H1 (cell line): Measurements from ENCODE around the gene ARHGAP21. TPM values are rescaled to one million over a fixed set of nuclear protein-coding genes. Genes with fewer than 3 reads are reported as not detected.

Experiments used
- CTCF ChIA-PET: fragments of 300-600 bp; sonication (Branson Sonifier 250); formaldehyde crosslinking; loops from one replicate; lab custom pipeline; 2021; ENCODE audit not compliant: partially characterized antibody; lab: Charles Lee
- POLR2A ChIA-PET: fragments of 300-600 bp; sonication (Branson Sonifier 250); formaldehyde crosslinking; loops from one replicate; lab custom pipeline; 2021; ENCODE audit warnings: inconsistent platforms; ENCODE audit not compliant: partially characterized antibody; lab: Charles Lee
- DNase-seq, 2 experiments: peaks; one replicate each; pipeline versions ENCODE4 v3.0.0 to v3.0.0-alpha.2; 2010 to 2022; ENCODE audit warnings: low spot score in 2 of 2, low read depth in 1 of 2, mixed read lengths in 1 of 2
- FAIRE-seq: peaks from 2 replicates; lab custom pipeline; 2011; peaks lifted over from hg19 to GRCh38; lab: Jason Lieb, UNC
- H2AFZ ChIP-seq: 2 replicates; pipeline ENCODE4 v1.8.1; 2012; ENCODE audit warnings: low read length, inconsistent platforms
- H2AK5ac ChIP-seq: 2 replicates; pipeline ENCODE4 v1.6.1; 2013; ENCODE audit warnings: low read depth, low read length
- H2BK120ac ChIP-seq: replicated peaks from 2 replicates; pipeline ENCODE3; 2013; ENCODE audit warnings: low read depth, low read length, inconsistent platforms
- H2BK12ac ChIP-seq: 2 replicates; pipeline ENCODE4 v1.6.1; 2013; ENCODE audit warnings: low read depth, low read length
- H2BK15ac ChIP-seq: 2 replicates; pipeline ENCODE4 v1.6.1; 2013; ENCODE audit warnings: low read length
- H2BK20ac ChIP-seq: 2 replicates; pipeline ENCODE4 v1.6.1; 2013; ENCODE audit warnings: low read length
- H2BK5ac ChIP-seq: 2 replicates; pipeline ENCODE4 v1.6.1; 2013; ENCODE audit warnings: low read depth, low read length
- H3K14ac ChIP-seq: 2 replicates; pipeline ENCODE4 v1.6.1; 2013; ENCODE audit warnings: inconsistent platforms; ENCODE audit not compliant: insufficient read length
- H3K18ac ChIP-seq: 2 replicates; pipeline ENCODE4 v1.6.1; 2013; ENCODE audit warnings: low read length; ENCODE audit errors: extremely low read depth
- H3K23ac ChIP-seq: 2 replicates; pipeline ENCODE4 v1.6.1; 2013; ENCODE audit warnings: inconsistent platforms; ENCODE audit not compliant: insufficient read length
- H3K23me2 ChIP-seq: 2 replicates; pipeline ENCODE4 v1.6.1; 2013; ENCODE audit warnings: low read depth, low read length
- H3K27ac ChIP-seq: 2 replicates; pipeline ENCODE4 v1.6.1; 2011; ENCODE audit warnings: low read depth, low read length, inconsistent platforms
- H3K27me3 ChIP-seq, 4 experiments: replicated peaks in 1 of 4; 1 replicate in 1 of 4; 2 replicates in 3 of 4; pipeline versions ENCODE4 v1.6.1 to v1.8.1; 2011 to 2013; ENCODE audit warnings: low read length in 3 of 4, mild to moderate bottlenecking in 3 of 4, inconsistent platforms in 2 of 4, mixed read lengths in 2 of 4, moderate library complexity in 1 of 4; ENCODE audit not compliant: control insufficient read depth in 3 of 4, insufficient read depth in 3 of 4; ENCODE audit errors: extremely low read depth in 1 of 4
- H3K36me3 ChIP-seq, 4 experiments: 2 replicates each; pipeline versions ENCODE4 v1.6.1 to v1.8.1; 2011 to 2013; ENCODE audit warnings: mild to moderate bottlenecking in 4 of 4, low read length in 3 of 4, moderate library complexity in 2 of 4, control low read depth in 1 of 4, inconsistent platforms in 1 of 4; ENCODE audit not compliant: insufficient read depth in 4 of 4, control insufficient read depth in 2 of 4
- H3K4ac ChIP-seq: replicated peaks from 2 replicates; pipeline ENCODE3; 2013; ENCODE audit warnings: low read length, low read depth, mixed read lengths, inconsistent platforms; ENCODE audit not compliant: insufficient read length
- H3K4me1 ChIP-seq, 4 experiments: replicated peaks in 1 of 4; 1 replicate in 1 of 4; 2 replicates in 3 of 4; pipeline versions ENCODE4 v1.6.1 to v1.8.1; 2011 to 2013; ENCODE audit warnings: low read length in 3 of 4, inconsistent platforms in 2 of 4, mixed read lengths in 1 of 4; ENCODE audit not compliant: insufficient read depth in 4 of 4, control insufficient read depth in 3 of 4
- H3K4me2 ChIP-seq, 2 experiments: 2 replicates each; pipeline versions ENCODE4 v1.6.1 to v1.8.1; 2011 to 2013; ENCODE audit warnings: low read depth in 2 of 2, low read length in 2 of 2, control low read depth in 1 of 2, inconsistent platforms in 1 of 2, mild to moderate bottlenecking in 1 of 2; ENCODE audit not compliant: insufficient read depth in 1 of 2
- H3K4me3 ChIP-seq, 4 experiments: fragments of 200-600, 300-600 bp in 1 of 4; sonication (generic), shearing (Covaris generic), sonication (Bioruptor Twin) in 1 of 4; 2 replicates each; pipeline versions ENCODE4 v1.5.1 to v1.8.1; 2011 to 2016; ENCODE audit warnings: low read length in 4 of 4, low read depth in 3 of 4, control low read depth in 2 of 4, inconsistent platforms in 2 of 4, mild to moderate bottlenecking in 2 of 4, mixed read lengths in 1 of 4, moderate library complexity in 1 of 4; ENCODE audit not compliant: insufficient read depth in 2 of 4; ENCODE audit errors: extremely low read depth in 1 of 4
- H3K56ac ChIP-seq: replicated peaks from 2 replicates; pipeline ENCODE3; 2013; ENCODE audit warnings: low read depth, mild to moderate bottlenecking, mixed read lengths, low read length, inconsistent platforms; ENCODE audit not compliant: insufficient read length
- H3K79me1 ChIP-seq: 2 replicates; pipeline ENCODE4 v1.6.1; 2013; ENCODE audit warnings: low read depth, low read length, control low read depth
- H3K79me2 ChIP-seq, 2 experiments: 2 replicates each; pipeline versions ENCODE4 v1.6.1 to v1.8.1; 2012 to 2013; ENCODE audit warnings: low read length in 2 of 2, mild to moderate bottlenecking in 2 of 2, inconsistent platforms in 1 of 2; ENCODE audit not compliant: insufficient read depth in 2 of 2, control insufficient read depth in 1 of 2
- H3K9ac ChIP-seq, 4 experiments: replicated peaks in 1 of 4; 1 replicate in 1 of 4; 2 replicates in 3 of 4; pipeline versions ENCODE4 v1.6.1 to v1.8.1; 2011 to 2013; ENCODE audit warnings: low read depth in 3 of 4, low read length in 3 of 4, control low read depth in 2 of 4, mild to moderate bottlenecking in 2 of 4, moderate library complexity in 2 of 4, inconsistent platforms in 1 of 4; ENCODE audit errors: extremely low read depth in 1 of 4
- H3K9me3 ChIP-seq, 2 experiments: 2 replicates each; pipeline versions ENCODE4 v1.6.1 to v1.8.1; 2012 to 2013; ENCODE audit warnings: mild to moderate bottlenecking in 2 of 2, moderate library complexity in 2 of 2, control low read depth in 1 of 2, inconsistent platforms in 1 of 2, low read depth in 1 of 2, low read length in 1 of 2, mixed read lengths in 1 of 2; ENCODE audit not compliant: insufficient read depth in 2 of 2
- H4K20me1 ChIP-seq, 2 experiments: replicated peaks in 1 of 2; 2 replicates each; pipeline versions ENCODE3 to v1.8.1; 2011 to 2013; ENCODE audit warnings: inconsistent platforms in 2 of 2, low read length in 2 of 2, mild to moderate bottlenecking in 1 of 2; ENCODE audit not compliant: insufficient read depth in 2 of 2, control insufficient read depth in 1 of 2
- H4K5ac ChIP-seq: 2 replicates; pipeline ENCODE4 v1.6.1; 2013; ENCODE audit warnings: low read length, low read depth, mixed read lengths, inconsistent platforms; ENCODE audit not compliant: insufficient read length
- H4K8ac ChIP-seq: 2 replicates; pipeline ENCODE4 v1.8.0; 2013; ENCODE audit warnings: mild to moderate bottlenecking, moderate library complexity, low read length, inconsistent platforms; ENCODE audit not compliant: insufficient read depth; ENCODE audit errors: extremely low read depth
- H4K91ac ChIP-seq: replicated peaks from 2 replicates; pipeline ENCODE3; 2013; ENCODE audit warnings: low read length, mixed read lengths, inconsistent platforms; ENCODE audit not compliant: insufficient read length
- ASH2L ChIP-seq: fragments of 200-600, 300-600 bp; sonication (generic); IDR thresholded peaks from one replicate; pipeline ENCODE4 v1.7.1; 2017; ENCODE audit warnings: low read length
- BCL11A ChIP-seq, 2 experiments: IDR thresholded peaks; one replicate each; pipeline ENCODE4 v1.6.1; 2011; ENCODE audit warnings: low read depth in 2 of 2, low read length in 2 of 2, mild to moderate bottlenecking in 2 of 2
- CTCF ChIP-seq, 3 experiments: IDR thresholded peaks; 1 replicate in 2 of 3; 2 replicates in 1 of 3; pipeline versions ENCODE4 v1.5.1 to v1.6.1; 2011; ENCODE audit warnings: low read length in 3 of 3, mild to moderate bottlenecking in 3 of 3, inconsistent platforms in 2 of 3, low read depth in 1 of 3, moderate library complexity in 1 of 3; ENCODE audit not compliant: insufficient read depth in 1 of 3; ENCODE audit errors: control extremely low read depth in 1 of 3
- EZH2 ChIP-seq: fragments of 200-600 bp; sonication (generic); IDR thresholded peaks from 2 replicates; pipeline ENCODE4 v1.7.1; 2012; ENCODE audit warnings: low read depth, mild to moderate bottlenecking, moderate library complexity, low read length, inconsistent platforms; ENCODE audit not compliant: severe bottlenecking
- GTF2F1 ChIP-seq: IDR thresholded peaks from 2 replicates; pipeline ENCODE4 v1.6.1; 2012; ENCODE audit warnings: low read depth, low read length, improper control_type of control experiment, borderline replicate concordance
- RXRA ChIP-seq: IDR thresholded peaks from 2 replicates; pipeline ENCODE4 v1.6.1; 2011; ENCODE audit warnings: low read depth, mild to moderate bottlenecking, low read length, moderate library complexity; ENCODE audit not compliant: insufficient read depth
- YY1 ChIP-seq: IDR thresholded peaks from 2 replicates; pipeline ENCODE4 v1.6.1; 2011; ENCODE audit warnings: low read depth, mild to moderate bottlenecking, low read length
- WGBS, 2 experiments: shearing (Covaris generic) in 1 of 2; methylation state at CpG; one replicate each; pipeline versions ENCODE4 v1.1.6 to v1.1.7; 2013 to 2015; ENCODE audit warnings: low lambda C conversion rate in 2 of 2, mixed read lengths in 2 of 2, inconsistent platforms in 1 of 2, low coverage in 1 of 2, missing lambda C conversion rate in 1 of 2; ENCODE audit not compliant: insufficient replicate concordance in 2 of 2, insufficient coverage in 1 of 2, insufficient read length in 1 of 2; ENCODE audit errors: extremely low coverage in 1 of 2, missing lambda C conversion rate in 1 of 2; 5-methylcytosine and 5-hydroxymethylcytosine counted together
- polyA plus RNA-seq, 7 experiments: library from polyadenylated mRNA; depleted of rRNA in 3 of 7; stranded (reverse) in 5 of 7; unstranded in 2 of 7; fragments of >200 nt in 5 of 7; fragments of 200-250 nt in 2 of 7; gene quantifications; 1 replicate in 5 of 7; 2 replicates in 1 of 7; 4 replicates in 1 of 7; pipeline versions ENCODE4 v1.2.1 to v1.2.3, GENCODE V29; 2011 to 2013; ENCODE audit warnings: missing spikeins in 2 of 7, mixed read lengths in 2 of 7
- total RNA-seq: library from RNA; stranded (reverse); fragmentation: NEBNext Ultra II Directional; extraction: Animal tissue kit (Norgen Biotek cat#: 25700); gene quantifications from 2 replicates; pipeline ENCODE4 v1.2.1, GENCODE V29; 2021
- TF ChIP-seq, protein P1 (sequence below): IDR thresholded peaks from 2 replicates; pipeline ENCODE4 v1.6.1; 2011; ENCODE audit warnings: low read depth, mild to moderate bottlenecking, low read length; ENCODE audit not compliant: insufficient read depth

ARHGAP21 gene
- total and polyA plus RNA-seq, 2 of the 8 experiments (the other 6 are each of a cell fraction or from before 2014, with no cell fraction given): 14.4 to 35.3 TPM

- no peak overlapping the region for H3K23ac ChIP-seq
- peaks cover 0 to 5% (median 3%) of the 10 kb centered on the region in 4 experiments; a peak in 5 of 7 replicates for H3K27me3 ChIP-seq
- peaks cover 6% of the 10 kb centered on the region for H3K23me2 ChIP-seq
- H3K79me1 ChIP-seq: peaks cover 3% of the 10 kb centered on the region; the same call in 1 of the 2 replicates
- H2BK5ac ChIP-seq: no peak overlapping the region; the same call in 1 of the 2 replicates
- H4K8ac ChIP-seq: no peak overlapping the region
- H2BK12ac ChIP-seq: no peak overlapping the region; the same call in 1 of the 2 replicates
- H4K20me1 ChIP-seq: peaks cover 4 to 8% of the 10 kb centered on the region in 2 experiments
- WGBS, 2 experiments: 56% methylated on average over 5 of the region's 5 CpGs; no CpG with 5 or more reads in 1 of the 2 experiments
- no peak overlapping the region for H3K18ac ChIP-seq
- H3K36me3 ChIP-seq: no peaks in the 10 kb centered on the region
- ChIA-PET POLR2A (interaction anchor here (1.1 to 1.2 kb wide), 2 partner anchors 8 to 18 kb away, joined by 3 to 4 read pairs; no protein-coding TSS in a partner anchor), CTCF (no interaction called here)
- no peak overlapping the region for H3K27ac ChIP-seq
- no peak for DNase-seq
- H3K4me2 ChIP-seq: peak overlapping the region; percentile 45 to 92; a peak in 2 of 4 replicates
- H2BK120ac ChIP-seq: no peak overlapping the region
- H4K91ac ChIP-seq: no peak overlapping the region
- H3K79me2 ChIP-seq: peaks cover 0 to 95% of the 10 kb centered on the region in 2 experiments; a peak in 3 of 4 replicates
- peaks cover 7 to 22% (median 19%) of the 10 kb centered on the region in 4 experiments for H3K4me1 ChIP-seq
- no peak overlapping the region for H3K14ac ChIP-seq
- H3K56ac ChIP-seq: no peak overlapping the region
- H3K4ac ChIP-seq: no peak overlapping the region
- no peaks in the 10 kb centered on the region for H3K9me3 ChIP-seq
- H2BK15ac ChIP-seq: no peak overlapping the region
- FAIRE-seq: no peak
- H4K5ac ChIP-seq: no peak overlapping the region
- H3K4me3 ChIP-seq: peak overlapping the region in 1 of 4 experiments; percentile 2; a peak in 1 of 8 replicates
- 0 out of 2 replicates have a peak overlapping the region, but pooled peaks have one; percentile 87 for H2AK5ac ChIP-seq
- no peak overlapping the region for H3K9ac ChIP-seq
- H2AFZ ChIP-seq: no peak overlapping the region
- H2BK20ac ChIP-seq: peak overlapping the region; percentile 51; the same call in 1 of the 2 replicates
- TF ChIP-seq YY1 (no peak), EZH2 (no peak), CTCF (IDR thresholded peaks at IDR 0.05; ENCODE audit: control extremely low read depth in 1 of 3, insufficient read depth in 1 of 3, low read depth in 1 of 3, low read length in 3 of 3) (no peak), BCL11A (IDR thresholded peaks at IDR 0.05; ENCODE audit: low read depth in 2 of 2, low read length in 2 of 2) (no peak), ASH2L (no peak), RXRA (no peak), GTF2F1 (no peak)
- TF ChIP-seq, protein P1, sequence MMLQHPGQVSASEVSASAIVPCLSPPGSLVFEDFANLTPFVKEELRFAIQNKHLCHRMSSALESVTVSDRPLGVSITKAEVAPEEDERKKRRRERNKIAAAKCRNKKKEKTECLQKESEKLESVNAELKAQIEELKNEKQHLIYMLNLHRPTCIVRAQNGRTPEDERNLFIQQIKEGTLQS: no peak
Observed at GRCh38 chr10:24716295-24716694, 7.4 kb downstream of the ARHGAP21 start.
